GM23338 (cell line): Measurements from ENCODE around the gene BCAP31. TPM values are rescaled to one million over a fixed set of nuclear protein-coding genes. Genes with fewer than 3 reads are reported as not detected.

Experiments used
- ATAC-seq: fragments of 200-7000 bp; cut with Tn5 transposase; 3 replicates; pipeline ENCODE4 v1.9.1; 2020
- DNase-seq: peaks from one replicate; pipeline ENCODE4 v3.0.0-alpha.2; 2015; ENCODE audit warnings: low spot score
- H2AFZ ChIP-seq: fragments of 200-600 bp; sonication (generic); 2 replicates; pipeline ENCODE4 v1.8.0; 2016; ENCODE audit warnings: antibody characterized with exemption, mild to moderate bottlenecking, moderate library complexity
- H3F3A ChIP-seq: fragments of 200-600 bp; sonication (generic); replicated peaks from 2 replicates; pipeline ENCODE4 v1.8.0; 2017; ENCODE audit warnings: antibody characterized with exemption, mixed run types, low read depth
- H3K27ac ChIP-seq: fragments of 200-600 bp; sonication (generic); 2 replicates; pipeline ENCODE4 v1.6.1; 2016; ENCODE audit warnings: low read depth
- H3K27me3 ChIP-seq: fragments of 200-600 bp; sonication (generic); 2 replicates; pipeline ENCODE4 v1.8.0; 2016; ENCODE audit warnings: mild to moderate bottlenecking, mixed run types, moderate library complexity; ENCODE audit not compliant: insufficient read depth
- H3K36me3 ChIP-seq: fragments of 200-600 bp; sonication (generic); 2 replicates; pipeline ENCODE4 v1.8.0; 2016; ENCODE audit warnings: mild to moderate bottlenecking; ENCODE audit not compliant: insufficient read depth
- H3K4me1 ChIP-seq: fragments of 200-600 bp; sonication (generic); 2 replicates; pipeline ENCODE4 v1.8.0; 2016; ENCODE audit warnings: mild to moderate bottlenecking, moderate library complexity; ENCODE audit not compliant: insufficient read depth
- H3K4me2 ChIP-seq: fragments of 200-600 bp; sonication (generic); 2 replicates; pipeline ENCODE4 v1.7.1; 2017; ENCODE audit warnings: mixed run types
- H3K4me3 ChIP-seq: fragments of 200-600 bp; sonication (generic); 2 replicates; pipeline ENCODE4 v1.6.1; 2016; ENCODE audit warnings: mixed run types
- H3K79me2 ChIP-seq: fragments of 200-600 bp; sonication (generic); replicated peaks from 2 replicates; pipeline ENCODE4 v1.8.0; 2017; ENCODE audit warnings: mild to moderate bottlenecking; ENCODE audit not compliant: insufficient read depth
- H3K9me2 ChIP-seq: fragments of 200-600 bp; sonication (generic); 2 replicates; pipeline ENCODE4 v1.8.0; 2017; ENCODE audit not compliant: insufficient read depth
- H4K20me1 ChIP-seq: fragments of 200-600 bp; sonication (generic); replicated peaks from 2 replicates; pipeline ENCODE4 v1.8.0; 2017; ENCODE audit warnings: mild to moderate bottlenecking; ENCODE audit not compliant: insufficient read depth
- H3K27ac Mint-ChIP-seq: 2 replicates; pipeline ENCODE4 v1.8.0; 2020; ENCODE audit warnings: inconsistent platforms, mild to moderate bottlenecking, moderate library complexity, mixed read lengths
- H3K27me3 Mint-ChIP-seq: 3 replicates; pipeline ENCODE4 v1.8.0; 2022; ENCODE audit warnings: low read depth, mild to moderate bottlenecking, moderate library complexity, mixed read lengths, inconsistent platforms; ENCODE audit not compliant: insufficient read depth, poor library complexity
- H3K36me3 Mint-ChIP-seq: 3 replicates; pipeline ENCODE4 v1.8.0; 2021; ENCODE audit warnings: low read depth, mild to moderate bottlenecking, inconsistent platforms, moderate library complexity, mixed read lengths
- H3K4me1 Mint-ChIP-seq: 3 replicates; pipeline ENCODE4 v1.8.0; 2020; ENCODE audit warnings: mild to moderate bottlenecking, inconsistent platforms, mixed read lengths
- H3K4me3 Mint-ChIP-seq: 3 replicates; pipeline ENCODE4 v1.8.0; 2021; ENCODE audit warnings: moderate library complexity, mild to moderate bottlenecking, inconsistent platforms, mixed read lengths
- H3K9me3 Mint-ChIP-seq: 3 replicates; pipeline ENCODE4 v1.8.0; 2020; ENCODE audit warnings: moderate library complexity, mild to moderate bottlenecking, inconsistent platforms, mixed read lengths
- CREB1 ChIP-seq: fragments of 250-450 bp; sonication (Bioruptor Pico); IDR thresholded peaks from 2 replicates; pipeline ENCODE4 v1.5.0; 2020; ENCODE audit warnings: low read depth, mild to moderate bottlenecking, moderate library complexity
- EZH2 ChIP-seq: fragments of 200-600 bp; sonication (generic); IDR thresholded peaks from one replicate; pipeline ENCODE4 v1.8.0; 2017; ENCODE audit warnings: antibody characterized with exemption, mild to moderate bottlenecking, low read depth; ENCODE audit not compliant: unreplicated experiment
- EZH2phosphoT487 ChIP-seq: fragments of 200-600 bp; sonication (generic); IDR thresholded peaks from one replicate; pipeline ENCODE4 v1.8.1; 2018; ENCODE audit warnings: antibody characterized with exemption; ENCODE audit not compliant: unreplicated experiment
- JUNB ChIP-seq: IDR thresholded peaks from one replicate; pipeline ENCODE4 v1.6.1; 2016; ENCODE audit warnings: antibody characterized with exemption; ENCODE audit not compliant: unreplicated experiment
- NANOG ChIP-seq: IDR thresholded peaks from 2 replicates; pipeline ENCODE4 v1.6.1; 2016; ENCODE audit warnings: antibody characterized with exemption, borderline replicate concordance
- POLR2AphosphoS5 ChIP-seq: IDR thresholded peaks from 2 replicates; pipeline ENCODE4 v1.6.1; 2016; ENCODE audit warnings: antibody characterized with exemption, low read depth
- STAT1 ChIP-seq: IDR thresholded peaks from one replicate; pipeline ENCODE4 v1.6.1; 2016; ENCODE audit warnings: antibody characterized with exemption; ENCODE audit not compliant: unreplicated experiment
- ZNF114 ChIP-seq: fragments of 250-450 bp; sonication (Bioruptor Pico); IDR thresholded peaks from 2 replicates; pipeline ENCODE4 v1.5.0; 2020; ENCODE audit warnings: mild to moderate bottlenecking, moderate library complexity
- ZNF331 ChIP-seq: fragments of 250-450 bp; sonication (Bioruptor Pico); IDR thresholded peaks from 2 replicates; pipeline ENCODE4 v1.5.0; 2020; ENCODE audit warnings: low read depth, mild to moderate bottlenecking, moderate library complexity
- polyA plus RNA-seq: library from polyadenylated mRNA; unstranded; fragments of >200 nt; fragmentation: Nextera tagmentation; extraction: Ambion mirVana; gene quantifications from 2 replicates; pipeline ENCODE4 v1.2.1, GENCODE V29; 2016
- total RNA-seq: library from RNA; depleted of rRNA; stranded (reverse); fragments of >200 nt; shearing (Covaris generic); gene quantifications from 2 replicates; pipeline ENCODE4 v1.2.3, GENCODE V29; 2014
- TF ChIP-seq, protein P1 (sequence below): IDR thresholded peaks from 2 replicates; pipeline ENCODE4 v1.6.1; 2016; ENCODE audit warnings: antibody characterized with exemption
- TF ChIP-seq, protein P2 (sequence below): fragments of 250-450 bp; sonication (Bioruptor Pico); IDR thresholded peaks from 2 replicates; pipeline ENCODE4 v1.5.0; 2020; ENCODE audit warnings: mild to moderate bottlenecking, moderate library complexity
- TF ChIP-seq, protein P3 (sequence below): IDR thresholded peaks from one replicate; pipeline ENCODE4 v1.6.1; 2018; ENCODE audit warnings: antibody characterized with exemption; ENCODE audit not compliant: unreplicated experiment
- TF ChIP-seq, protein P4 (sequence below), 2 experiments: fragments of 200-600 bp in 1 of 2; sonication (generic) in 1 of 2; conservative IDR thresholded peaks; 2 replicates each; pipeline versions ENCODE4 v1.5.1 to v1.6.1; 2016 to 2017; ENCODE audit warnings: antibody characterized with exemption in 2 of 2, low read depth in 2 of 2, mild to moderate bottlenecking in 2 of 2, moderate library complexity in 1 of 2

The BCAP31 gene
- total and polyA plus RNA-seq, 2 experiments from 2014 or later, result 85.0 to 145 TPM

DNA sequence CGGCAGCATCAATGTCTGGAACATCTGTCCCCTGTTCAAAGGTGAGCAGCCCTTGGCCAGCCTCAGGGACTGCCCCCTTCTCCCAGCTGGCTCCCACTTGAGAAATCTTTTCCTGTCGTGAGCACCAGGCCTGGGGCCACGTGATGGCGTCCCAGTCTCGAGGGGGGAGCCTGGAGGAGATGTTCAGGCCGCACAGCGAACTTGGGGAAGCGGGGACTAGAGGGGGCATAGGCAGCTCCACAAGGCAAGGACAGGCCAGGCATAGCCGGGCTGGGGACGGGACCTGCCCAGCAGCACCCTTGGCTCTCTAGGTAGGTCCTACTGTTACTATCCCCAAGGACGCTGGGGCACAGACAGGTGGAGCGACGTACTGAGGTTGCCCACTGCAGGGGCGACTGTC is 33.7 kb downstream of the BCAP31 start:
- ATAC-seq (no peak), DNase-seq (no peak)
- Mint-ChIP-seq H3K27me3 (peaks cover 4% of the 10 kb centered on the region), H3K4me3 (peak overlapping the region; percentile 32; the same call in 1 of the 3 replicates), H3K4me1 (peaks cover 11% of the 10 kb centered on the region), H3K36me3 (peaks cover 9% of the 10 kb centered on the region; the same call in 2 of the 3 replicates), H3K27ac (no peak overlapping the region), H3K9me3 (peaks cover 3% of the 10 kb centered on the region; the same call in 1 of the 3 replicates)
- TF ChIP-seq NANOG (no peak), CREB1 (no peak), JUNB (no peak), POLR2AphosphoS5 (no peak), ZNF331 (CRISPR knock-in tag) (no peak), ZNF114 (CRISPR knock-in tag) (no peak), STAT1 (no peak), EZH2 (no peak), EZH2phosphoT487 (no peak)
- TF ChIP-seq, protein P1, sequence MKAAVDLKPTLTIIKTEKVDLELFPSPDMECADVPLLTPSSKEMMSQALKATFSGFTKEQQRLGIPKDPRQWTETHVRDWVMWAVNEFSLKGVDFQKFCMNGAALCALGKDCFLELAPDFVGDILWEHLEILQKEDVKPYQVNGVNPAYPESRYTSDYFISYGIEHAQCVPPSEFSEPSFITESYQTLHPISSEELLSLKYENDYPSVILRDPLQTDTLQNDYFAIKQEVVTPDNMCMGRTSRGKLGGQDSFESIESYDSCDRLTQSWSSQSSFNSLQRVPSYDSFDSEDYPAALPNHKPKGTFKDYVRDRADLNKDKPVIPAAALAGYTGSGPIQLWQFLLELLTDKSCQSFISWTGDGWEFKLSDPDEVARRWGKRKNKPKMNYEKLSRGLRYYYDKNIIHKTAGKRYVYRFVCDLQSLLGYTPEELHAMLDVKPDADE, result no peak
- TF ChIP-seq, protein P2, sequence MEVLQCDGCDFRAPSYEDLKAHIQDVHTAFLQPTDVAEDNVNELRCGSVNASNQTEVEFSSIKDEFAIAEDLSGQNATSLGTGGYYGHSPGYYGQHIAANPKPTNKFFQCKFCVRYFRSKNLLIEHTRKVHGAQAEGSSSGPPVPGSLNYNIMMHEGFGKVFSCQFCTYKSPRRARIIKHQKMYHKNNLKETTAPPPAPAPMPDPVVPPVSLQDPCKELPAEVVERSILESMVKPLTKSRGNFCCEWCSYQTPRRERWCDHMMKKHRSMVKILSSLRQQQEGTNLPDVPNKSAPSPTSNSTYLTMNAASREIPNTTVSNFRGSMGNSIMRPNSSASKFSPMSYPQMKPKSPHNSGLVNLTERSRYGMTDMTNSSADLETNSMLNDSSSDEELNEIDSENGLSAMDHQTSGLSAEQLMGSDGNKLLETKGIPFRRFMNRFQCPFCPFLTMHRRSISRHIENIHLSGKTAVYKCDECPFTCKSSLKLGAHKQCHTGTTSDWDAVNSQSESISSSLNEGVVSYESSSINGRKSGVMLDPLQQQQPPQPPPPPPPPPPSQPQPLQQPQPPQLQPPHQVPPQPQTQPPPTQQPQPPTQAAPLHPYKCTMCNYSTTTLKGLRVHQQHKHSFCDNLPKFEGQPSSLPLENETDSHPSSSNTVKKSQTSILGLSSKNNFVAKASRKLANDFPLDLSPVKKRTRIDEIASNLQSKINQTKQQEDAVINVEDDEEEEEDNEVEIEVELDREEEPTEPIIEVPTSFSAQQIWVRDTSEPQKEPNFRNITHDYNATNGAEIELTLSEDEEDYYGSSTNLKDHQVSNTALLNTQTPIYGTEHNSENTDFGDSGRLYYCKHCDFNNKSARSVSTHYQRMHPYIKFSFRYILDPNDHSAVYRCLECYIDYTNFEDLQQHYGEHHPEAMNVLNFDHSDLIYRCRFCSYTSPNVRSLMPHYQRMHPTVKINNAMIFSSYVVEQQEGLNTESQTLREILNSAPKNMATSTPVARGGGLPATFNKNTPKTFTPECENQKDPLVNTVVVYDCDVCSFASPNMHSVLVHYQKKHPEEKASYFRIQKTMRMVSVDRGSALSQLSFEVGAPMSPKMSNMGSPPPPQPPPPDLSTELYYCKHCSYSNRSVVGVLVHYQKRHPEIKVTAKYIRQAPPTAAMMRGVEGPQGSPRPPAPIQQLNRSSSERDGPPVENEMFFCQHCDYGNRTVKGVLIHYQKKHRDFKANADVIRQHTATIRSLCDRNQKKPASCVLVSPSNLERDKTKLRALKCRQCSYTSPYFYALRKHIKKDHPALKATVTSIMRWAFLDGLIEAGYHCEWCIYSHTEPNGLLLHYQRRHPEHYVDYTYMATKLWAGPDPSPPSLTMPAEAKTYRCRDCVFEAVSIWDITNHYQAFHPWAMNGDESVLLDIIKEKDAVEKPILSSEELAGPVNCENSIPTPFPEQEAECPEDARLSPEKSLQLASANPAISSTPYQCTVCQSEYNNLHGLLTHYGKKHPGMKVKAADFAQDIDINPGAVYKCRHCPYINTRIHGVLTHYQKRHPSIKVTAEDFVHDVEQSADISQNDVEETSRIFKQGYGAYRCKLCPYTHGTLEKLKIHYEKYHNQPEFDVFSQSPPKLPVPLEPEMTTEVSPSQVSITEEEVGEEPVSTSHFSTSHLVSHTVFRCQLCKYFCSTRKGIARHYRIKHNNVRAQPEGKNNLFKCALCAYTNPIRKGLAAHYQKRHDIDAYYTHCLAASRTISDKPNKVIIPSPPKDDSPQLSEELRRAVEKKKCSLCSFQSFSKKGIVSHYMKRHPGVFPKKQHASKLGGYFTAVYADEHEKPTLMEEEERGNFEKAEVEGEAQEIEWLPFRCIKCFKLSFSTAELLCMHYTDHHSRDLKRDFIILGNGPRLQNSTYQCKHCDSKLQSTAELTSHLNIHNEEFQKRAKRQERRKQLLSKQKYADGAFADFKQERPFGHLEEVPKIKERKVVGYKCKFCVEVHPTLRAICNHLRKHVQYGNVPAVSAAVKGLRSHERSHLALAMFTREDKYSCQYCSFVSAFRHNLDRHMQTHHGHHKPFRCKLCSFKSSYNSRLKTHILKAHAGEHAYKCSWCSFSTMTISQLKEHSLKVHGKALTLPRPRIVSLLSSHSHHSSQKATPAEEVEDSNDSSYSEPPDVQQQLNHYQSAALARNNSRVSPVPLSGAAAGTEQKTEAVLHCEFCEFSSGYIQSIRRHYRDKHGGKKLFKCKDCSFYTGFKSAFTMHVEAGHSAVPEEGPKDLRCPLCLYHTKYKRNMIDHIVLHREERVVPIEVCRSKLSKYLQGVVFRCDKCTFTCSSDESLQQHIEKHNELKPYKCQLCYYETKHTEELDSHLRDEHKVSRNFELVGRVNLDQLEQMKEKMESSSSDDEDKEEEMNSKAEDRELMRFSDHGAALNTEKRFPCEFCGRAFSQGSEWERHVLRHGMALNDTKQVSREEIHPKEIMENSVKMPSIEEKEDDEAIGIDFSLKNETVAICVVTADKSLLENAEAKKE (CRISPR knock-in tag), result no peak
- TF ChIP-seq, protein P3, sequence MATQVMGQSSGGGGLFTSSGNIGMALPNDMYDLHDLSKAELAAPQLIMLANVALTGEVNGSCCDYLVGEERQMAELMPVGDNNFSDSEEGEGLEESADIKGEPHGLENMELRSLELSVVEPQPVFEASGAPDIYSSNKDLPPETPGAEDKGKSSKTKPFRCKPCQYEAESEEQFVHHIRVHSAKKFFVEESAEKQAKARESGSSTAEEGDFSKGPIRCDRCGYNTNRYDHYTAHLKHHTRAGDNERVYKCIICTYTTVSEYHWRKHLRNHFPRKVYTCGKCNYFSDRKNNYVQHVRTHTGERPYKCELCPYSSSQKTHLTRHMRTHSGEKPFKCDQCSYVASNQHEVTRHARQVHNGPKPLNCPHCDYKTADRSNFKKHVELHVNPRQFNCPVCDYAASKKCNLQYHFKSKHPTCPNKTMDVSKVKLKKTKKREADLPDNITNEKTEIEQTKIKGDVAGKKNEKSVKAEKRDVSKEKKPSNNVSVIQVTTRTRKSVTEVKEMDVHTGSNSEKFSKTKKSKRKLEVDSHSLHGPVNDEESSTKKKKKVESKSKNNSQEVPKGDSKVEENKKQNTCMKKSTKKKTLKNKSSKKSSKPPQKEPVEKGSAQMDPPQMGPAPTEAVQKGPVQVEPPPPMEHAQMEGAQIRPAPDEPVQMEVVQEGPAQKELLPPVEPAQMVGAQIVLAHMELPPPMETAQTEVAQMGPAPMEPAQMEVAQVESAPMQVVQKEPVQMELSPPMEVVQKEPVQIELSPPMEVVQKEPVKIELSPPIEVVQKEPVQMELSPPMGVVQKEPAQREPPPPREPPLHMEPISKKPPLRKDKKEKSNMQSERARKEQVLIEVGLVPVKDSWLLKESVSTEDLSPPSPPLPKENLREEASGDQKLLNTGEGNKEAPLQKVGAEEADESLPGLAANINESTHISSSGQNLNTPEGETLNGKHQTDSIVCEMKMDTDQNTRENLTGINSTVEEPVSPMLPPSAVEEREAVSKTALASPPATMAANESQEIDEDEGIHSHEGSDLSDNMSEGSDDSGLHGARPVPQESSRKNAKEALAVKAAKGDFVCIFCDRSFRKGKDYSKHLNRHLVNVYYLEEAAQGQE, result no peak
- TF ChIP-seq, protein P4, sequence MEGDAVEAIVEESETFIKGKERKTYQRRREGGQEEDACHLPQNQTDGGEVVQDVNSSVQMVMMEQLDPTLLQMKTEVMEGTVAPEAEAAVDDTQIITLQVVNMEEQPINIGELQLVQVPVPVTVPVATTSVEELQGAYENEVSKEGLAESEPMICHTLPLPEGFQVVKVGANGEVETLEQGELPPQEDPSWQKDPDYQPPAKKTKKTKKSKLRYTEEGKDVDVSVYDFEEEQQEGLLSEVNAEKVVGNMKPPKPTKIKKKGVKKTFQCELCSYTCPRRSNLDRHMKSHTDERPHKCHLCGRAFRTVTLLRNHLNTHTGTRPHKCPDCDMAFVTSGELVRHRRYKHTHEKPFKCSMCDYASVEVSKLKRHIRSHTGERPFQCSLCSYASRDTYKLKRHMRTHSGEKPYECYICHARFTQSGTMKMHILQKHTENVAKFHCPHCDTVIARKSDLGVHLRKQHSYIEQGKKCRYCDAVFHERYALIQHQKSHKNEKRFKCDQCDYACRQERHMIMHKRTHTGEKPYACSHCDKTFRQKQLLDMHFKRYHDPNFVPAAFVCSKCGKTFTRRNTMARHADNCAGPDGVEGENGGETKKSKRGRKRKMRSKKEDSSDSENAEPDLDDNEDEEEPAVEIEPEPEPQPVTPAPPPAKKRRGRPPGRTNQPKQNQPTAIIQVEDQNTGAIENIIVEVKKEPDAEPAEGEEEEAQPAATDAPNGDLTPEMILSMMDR (conservative IDR thresholded peaks at IDR 0.05; ENCODE audit: low read depth in 2 of 2), result no peak
- H3K79me2 ChIP-seq, result no peaks in the 10 kb centered on the region
- no peak overlapping the region for H3K4me2 ChIP-seq
- no peaks in the 10 kb centered on the region for H3K27me3 ChIP-seq
- H3K36me3 ChIP-seq, result no peaks in the 10 kb centered on the region
- H3K4me3 ChIP-seq, result no peak overlapping the region
- H3K4me1 ChIP-seq, result no peaks in the 10 kb centered on the region; the same call in 1 of the 2 replicates
- no peaks in the 10 kb centered on the region for H4K20me1 ChIP-seq
- no peaks in the 10 kb centered on the region for H3K9me2 ChIP-seq
- H2AFZ ChIP-seq, result no peak overlapping the region
- no peaks in the 10 kb centered on the region for H3F3A ChIP-seq
- H3K27ac ChIP-seq, result no peak overlapping the region
